ENCODE measurements around the gene KIR3DL1.
A peak's percentile ranks its signal among the peaks of the same experiment; 100 is the strongest.
"Not testable (repeated sequence)": the region's sequence is repeated elsewhere in the genome, so short reads cannot be mapped to it uniquely, and the experiment has no call there.

The KIR3DL1 gene

DNA sequence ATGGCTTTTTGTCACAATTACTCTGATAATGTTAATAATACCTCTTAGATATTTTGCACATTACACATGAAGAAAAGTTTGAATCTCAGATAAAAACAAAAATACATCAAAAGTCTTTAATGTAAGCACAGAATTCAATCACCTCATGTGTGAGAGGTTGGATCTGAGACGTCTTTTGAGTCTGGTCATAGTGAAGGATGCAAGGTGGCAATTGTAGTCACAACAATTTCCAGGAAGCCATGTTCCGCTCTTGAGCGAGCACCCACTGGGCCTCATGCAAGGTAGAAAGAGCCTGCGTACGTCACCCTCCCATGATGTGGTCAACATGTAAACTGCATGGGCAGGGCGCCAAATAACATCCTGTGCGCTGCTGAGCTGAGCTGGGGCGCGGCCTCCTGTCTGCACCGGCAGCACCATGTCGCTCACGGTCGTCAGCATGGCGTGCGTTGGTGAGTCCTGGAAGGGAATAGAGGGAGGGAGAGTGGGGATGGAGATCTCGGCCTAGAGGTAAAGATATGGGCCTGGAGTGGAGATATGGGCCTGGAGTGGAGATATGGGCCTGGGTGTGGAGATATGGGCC is 33.9 kb downstream of the KIR3DL1 start, which contains the start of gene KIR3DL2:
KIR3DL2 (plus strand) TSS at position 383 of the 580 bp plus-strand sequence; CDS start at position 416, 33 bp downstream.
- not testable (repeated sequence) for H3K27ac Mint-ChIP-seq
- peak within 1 kb of the TSS; percentile 22 for H3K4me3 Mint-ChIP-seq

DNA sequence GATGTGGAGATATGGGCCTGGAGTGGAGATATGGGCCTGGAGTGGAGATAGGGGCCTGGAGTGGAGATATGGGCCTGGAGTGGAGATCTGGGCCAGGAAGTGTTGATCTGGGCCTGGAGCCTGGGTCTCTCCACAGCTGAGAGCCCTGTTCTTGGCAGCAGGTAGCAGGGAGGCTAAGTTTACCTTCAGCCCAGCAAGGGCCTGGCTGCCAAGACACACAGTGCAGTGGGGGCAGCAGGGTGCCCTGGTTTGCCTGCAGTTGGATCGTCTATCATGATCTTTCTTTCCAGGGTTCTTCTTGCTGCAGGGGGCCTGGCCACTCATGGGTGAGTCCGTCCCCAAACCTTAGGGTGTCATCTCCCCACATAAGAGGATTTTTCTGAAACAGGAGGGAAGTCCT is 34.7 kb downstream of the KIR3DL1 start:
- Mint-ChIP-seq H3K36me3 (no peaks in the 10 kb centered on the region), H3K27me3 (peaks cover 18% of the 10 kb centered on the region), H3K9me3 (peaks cover 9% of the 10 kb centered on the region), H3K4me1 (peaks cover 8% of the 10 kb centered on the region), H3K4me3 (no peak overlapping the region), H3K27ac (no peak overlapping the region)
- CTCF ChIA-PET = no interaction called here
- no peak for DNase-seq

More for the DNA sequence above, 33.9 kb downstream of the KIR3DL1 start, which contains the start of gene KIR3DL2:
- H3K36me3 Mint-ChIP-seq, DNase-seq, H3K4me1 Mint-ChIP-seq, CTCF ChIA-PET: not testable (repeated sequence)
- peaks cover 10% of the 10 kb centered on the region for H3K9me3 Mint-ChIP-seq
- H3K27me3 Mint-ChIP-seq = peaks cover 11% of the 10 kb centered on the region

DNA sequence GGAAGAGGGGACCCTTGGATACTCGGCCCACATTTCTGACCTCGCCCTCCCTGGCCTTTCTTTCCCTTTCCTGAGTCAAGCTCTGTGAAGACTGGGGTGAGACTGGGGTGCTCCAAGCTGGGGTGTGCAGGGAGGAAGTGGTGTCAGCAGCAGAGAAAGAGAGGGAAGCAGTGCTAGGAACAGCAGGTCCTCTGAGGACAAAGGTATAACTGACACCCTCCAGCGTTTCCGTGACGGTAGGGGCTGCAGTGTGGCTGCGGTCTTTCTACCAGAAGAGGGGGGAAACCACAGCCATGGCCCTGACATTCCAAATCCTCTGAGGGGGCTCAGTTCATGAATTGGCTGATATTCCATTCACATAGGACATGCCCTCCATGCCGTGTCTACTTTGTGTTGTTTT is 35.1 kb downstream of the KIR3DL1 start:
- Mint-ChIP-seq H3K27me3 (peaks cover 18% of the 10 kb centered on the region), H3K27ac (peak overlapping the region; percentile 58), H3K4me1 (peaks cover 8% of the 10 kb centered on the region), H3K36me3 (no peaks in the 10 kb centered on the region), H3K9me3 (peaks cover 7% of the 10 kb centered on the region), H3K4me3 (no peak overlapping the region)
- CTCF ChIA-PET = no interaction called here
- DNase-seq = no peak

DNA sequence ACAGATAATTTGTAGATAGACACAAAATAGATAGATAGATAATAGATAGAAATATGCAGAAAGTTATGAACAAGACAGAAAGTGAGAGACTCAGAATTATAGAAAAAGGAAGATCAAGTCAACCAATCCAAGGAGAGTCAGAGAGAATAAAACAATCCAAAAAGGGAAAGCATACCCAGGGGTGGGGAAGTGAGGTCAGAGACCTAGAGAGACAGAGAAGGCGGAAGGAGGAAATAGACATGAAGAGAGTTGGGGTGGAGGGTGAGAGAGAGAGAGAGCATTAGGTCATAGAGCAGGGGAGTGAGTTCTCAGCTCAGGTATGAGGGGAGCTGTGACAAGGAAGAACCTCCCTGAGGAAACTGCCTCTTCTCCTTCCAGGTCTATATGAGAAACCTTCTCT is 39.0 kb downstream of the KIR3DL1 start:
- H3K4me1 Mint-ChIP-seq, H3K27ac Mint-ChIP-seq, H3K9me3 Mint-ChIP-seq, H3K4me3 Mint-ChIP-seq, CTCF ChIA-PET, H3K36me3 Mint-ChIP-seq, DNase-seq: not testable (repeated sequence)
- peaks cover 15% of the 10 kb centered on the region for H3K27me3 Mint-ChIP-seq

GRCh38 chr19:54858476-54858875 is 42.2 kb downstream of the KIR3DL1 start:
- DNase-seq, H3K36me3 Mint-ChIP-seq, H3K27ac Mint-ChIP-seq, H3K4me3 Mint-ChIP-seq, H3K9me3 Mint-ChIP-seq, CTCF ChIA-PET, H3K27me3 Mint-ChIP-seq, H3K4me1 Mint-ChIP-seq: not testable (repeated sequence)

DNA sequence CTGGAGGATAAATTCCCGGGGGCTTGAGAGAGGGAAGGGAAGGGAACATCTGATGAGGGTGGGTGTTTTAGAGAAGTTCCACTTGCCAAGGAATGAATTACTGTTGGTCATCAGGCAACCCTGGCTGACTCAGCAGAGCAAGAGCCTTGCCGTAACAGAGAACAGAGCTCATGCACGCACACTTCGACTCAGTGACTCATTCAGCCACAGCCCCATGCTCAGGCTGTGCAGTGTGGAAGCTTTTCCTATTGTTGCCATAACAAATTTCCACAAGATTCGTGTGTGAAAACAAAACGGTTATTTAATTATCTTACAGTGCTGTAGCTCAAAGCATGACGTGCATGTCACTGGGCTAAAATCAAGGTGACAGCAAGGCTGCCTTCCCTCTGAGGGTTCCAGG is 43.2 kb downstream of the KIR3DL1 start:
- H3K27ac Mint-ChIP-seq, H3K9me3 Mint-ChIP-seq, H3K27me3 Mint-ChIP-seq, DNase-seq, CTCF ChIA-PET, H3K4me1 Mint-ChIP-seq, H3K4me3 Mint-ChIP-seq, H3K36me3 Mint-ChIP-seq: not testable (repeated sequence)

DNA sequence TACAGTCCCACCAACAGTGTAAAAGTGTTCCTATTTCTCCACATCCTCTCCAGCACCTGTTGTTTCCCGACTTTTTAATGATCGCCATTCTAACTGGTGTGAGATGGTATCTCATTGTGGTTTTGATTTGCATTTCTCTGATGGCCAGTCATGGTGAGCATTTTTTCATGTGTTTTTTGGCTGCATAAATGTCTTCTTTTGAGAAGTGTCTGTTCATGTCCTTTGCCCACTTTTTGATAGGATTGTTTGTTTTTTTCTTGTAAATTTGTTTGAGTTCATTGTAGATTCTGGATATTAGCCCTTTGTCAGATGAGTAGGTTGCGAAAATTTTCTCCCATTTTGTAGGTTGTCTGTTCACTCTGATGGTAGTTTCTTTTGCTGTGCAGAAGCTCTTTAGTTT is 47.2 kb downstream of the KIR3DL1 start:
- H3K4me1 Mint-ChIP-seq, H3K27me3 Mint-ChIP-seq, CTCF ChIA-PET, H3K36me3 Mint-ChIP-seq, H3K4me3 Mint-ChIP-seq, H3K9me3 Mint-ChIP-seq, H3K27ac Mint-ChIP-seq, DNase-seq: not testable (repeated sequence)

DNA sequence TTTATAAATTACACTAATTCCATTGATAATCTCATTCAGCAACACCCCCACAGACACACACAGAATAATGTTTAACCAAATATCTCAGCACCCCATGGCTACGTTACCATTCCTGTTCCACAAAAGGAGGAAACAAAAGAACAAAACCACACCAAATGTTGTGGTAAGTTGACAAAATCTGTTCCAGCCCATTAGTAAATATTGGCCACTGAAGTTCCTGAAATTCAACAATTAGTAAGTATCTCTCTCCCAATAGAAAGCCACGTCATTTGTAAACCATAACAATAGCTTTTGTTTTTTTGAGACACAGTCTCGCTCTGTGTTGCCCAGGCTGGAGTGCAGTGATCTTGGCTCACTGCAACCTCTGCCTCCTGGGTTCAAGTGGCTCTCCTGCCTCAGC is 55.4 kb downstream of the KIR3DL1 start:
- H3K4me1 Mint-ChIP-seq = peaks cover 3% of the 10 kb centered on the region
- CTCF ChIA-PET = no interaction called here
- no peaks in the 10 kb centered on the region for H3K36me3 Mint-ChIP-seq
- H3K4me3 Mint-ChIP-seq = no peak overlapping the region
- H3K9me3 Mint-ChIP-seq = no peaks in the 10 kb centered on the region
- H3K27ac Mint-ChIP-seq = no peak overlapping the region
- peaks cover 6% of the 10 kb centered on the region for H3K27me3 Mint-ChIP-seq
- no peak for DNase-seq

GRCh38 chr19:54873990-54874389 is 57.7 kb downstream of the KIR3DL1 start, which contains the start of gene FCAR:
FCAR (plus strand) TSS chr19:54874235; CDS start chr19:54874290, 55 bp downstream.
- Mint-ChIP-seq H3K36me3 (no peaks in the 10 kb centered on the region), H3K4me3 (no peak within 1 kb of the TSS), H3K27me3 (peaks cover 12% of the 10 kb centered on the region), H3K4me1 (peaks cover 3% of the 10 kb centered on the region), H3K9me3 (no peaks in the 10 kb centered on the region), H3K27ac (no peak within 1 kb of the TSS)
- DNase-seq = no peak
- CTCF ChIA-PET = no interaction called here

DNA sequence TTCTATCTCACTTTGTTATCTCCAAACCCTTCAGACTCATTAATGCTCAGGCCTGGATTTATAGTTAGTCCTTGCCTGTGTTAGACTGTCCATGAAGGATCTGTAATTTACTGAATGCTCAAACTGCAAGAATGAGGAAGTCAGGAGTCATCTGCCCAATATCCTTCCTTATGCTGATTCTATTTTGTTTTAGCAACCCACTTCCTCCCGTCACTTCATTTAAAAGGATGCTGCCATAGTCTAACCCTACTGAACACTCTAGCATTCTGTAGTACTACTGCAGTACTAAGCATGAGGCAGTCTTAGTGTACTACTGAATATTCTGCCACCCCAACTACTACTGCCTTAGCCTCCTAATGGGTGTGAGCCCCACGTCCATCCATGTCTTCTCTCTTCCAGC is 59.2 kb downstream of the KIR3DL1 start:
- Mint-ChIP-seq H3K9me3 (no peaks in the 10 kb centered on the region), H3K27me3 (peaks cover 18% of the 10 kb centered on the region), H3K4me3 (no peak overlapping the region), H3K27ac (no peak overlapping the region), H3K36me3 (no peaks in the 10 kb centered on the region), H3K4me1 (peaks cover 3% of the 10 kb centered on the region)
- CTCF ChIA-PET = no interaction called here
- no peak for DNase-seq

DNA sequence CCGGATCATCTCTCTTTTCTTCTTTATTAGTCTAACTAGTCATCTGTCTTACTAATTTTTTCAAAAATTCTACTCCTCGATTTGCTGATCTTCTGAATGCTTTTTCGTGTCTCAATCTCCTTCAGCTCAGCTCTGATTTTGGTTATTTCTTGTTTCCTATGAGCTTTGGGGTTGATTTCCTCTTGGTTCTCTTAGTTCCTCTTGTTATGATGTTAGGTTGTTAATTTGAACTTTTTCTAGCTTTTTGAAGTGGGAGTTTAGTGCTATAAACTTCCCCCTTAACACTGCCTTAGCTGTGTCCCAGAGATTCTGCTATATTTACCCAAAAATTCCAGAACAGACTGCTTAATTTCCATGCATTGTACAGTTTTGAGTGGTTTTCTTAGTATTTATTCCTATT is 61.2 kb downstream of the KIR3DL1 start:
- no peak for DNase-seq
- H3K4me3 Mint-ChIP-seq = no peak overlapping the region
- H3K36me3 Mint-ChIP-seq = no peaks in the 10 kb centered on the region
- no peaks in the 10 kb centered on the region for H3K9me3 Mint-ChIP-seq
- CTCF ChIA-PET = no interaction called here
- no peak overlapping the region for H3K27ac Mint-ChIP-seq
- H3K4me1 Mint-ChIP-seq = peaks cover 9% of the 10 kb centered on the region
- H3K27me3 Mint-ChIP-seq = peaks cover 34% of the 10 kb centered on the region

Measured in activated naive CD4-positive, alpha-beta T cell treated with anti-CD3 and anti-CD28 coated beads, Interleukin-2, amount 10 ng/mL, durations not matched to agents 7 days and 5 days (primary cell).